ENCODE data around the gene PRKAG1.

DNA sequence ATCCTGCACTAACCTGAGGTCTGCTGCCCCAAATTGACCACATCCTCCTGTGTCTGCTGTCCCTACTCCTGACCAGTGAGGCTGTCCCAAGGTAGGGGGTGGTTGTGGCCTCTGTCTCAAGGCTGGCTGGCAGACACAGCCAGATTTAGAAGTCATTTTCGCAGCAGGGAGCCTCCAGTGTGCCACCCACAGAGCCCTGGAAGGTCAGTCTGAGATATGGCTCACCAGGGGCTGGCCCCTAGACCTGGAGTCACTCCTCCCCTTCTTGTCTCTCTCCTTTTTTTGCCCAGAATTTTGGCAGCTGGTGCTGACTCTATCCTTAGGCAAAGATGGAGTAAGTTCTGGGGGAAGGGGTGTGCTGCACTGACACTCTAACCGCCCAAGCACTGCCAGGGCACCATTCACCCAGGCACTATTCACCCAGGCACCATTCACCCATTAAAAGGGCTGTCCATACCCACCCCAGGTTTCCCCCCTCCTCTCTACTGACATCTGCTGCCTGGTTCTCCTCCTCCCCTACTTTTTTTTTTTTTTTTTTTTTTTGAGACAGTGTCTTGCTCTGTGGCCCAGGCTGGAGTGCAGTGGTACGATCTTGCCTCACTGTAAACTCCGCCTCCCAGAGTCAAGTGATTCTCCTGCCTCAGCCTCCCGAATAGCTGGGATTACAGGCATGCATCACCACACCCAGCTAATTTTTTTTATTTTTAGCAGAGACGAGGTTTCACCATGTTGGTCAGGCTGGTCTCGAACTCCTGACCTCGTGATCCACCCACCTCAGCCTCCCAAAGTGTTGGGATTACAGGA, 27.1 kb downstream of the PRKAG1 start:
- TF ChIP-seq, protein P1, sequence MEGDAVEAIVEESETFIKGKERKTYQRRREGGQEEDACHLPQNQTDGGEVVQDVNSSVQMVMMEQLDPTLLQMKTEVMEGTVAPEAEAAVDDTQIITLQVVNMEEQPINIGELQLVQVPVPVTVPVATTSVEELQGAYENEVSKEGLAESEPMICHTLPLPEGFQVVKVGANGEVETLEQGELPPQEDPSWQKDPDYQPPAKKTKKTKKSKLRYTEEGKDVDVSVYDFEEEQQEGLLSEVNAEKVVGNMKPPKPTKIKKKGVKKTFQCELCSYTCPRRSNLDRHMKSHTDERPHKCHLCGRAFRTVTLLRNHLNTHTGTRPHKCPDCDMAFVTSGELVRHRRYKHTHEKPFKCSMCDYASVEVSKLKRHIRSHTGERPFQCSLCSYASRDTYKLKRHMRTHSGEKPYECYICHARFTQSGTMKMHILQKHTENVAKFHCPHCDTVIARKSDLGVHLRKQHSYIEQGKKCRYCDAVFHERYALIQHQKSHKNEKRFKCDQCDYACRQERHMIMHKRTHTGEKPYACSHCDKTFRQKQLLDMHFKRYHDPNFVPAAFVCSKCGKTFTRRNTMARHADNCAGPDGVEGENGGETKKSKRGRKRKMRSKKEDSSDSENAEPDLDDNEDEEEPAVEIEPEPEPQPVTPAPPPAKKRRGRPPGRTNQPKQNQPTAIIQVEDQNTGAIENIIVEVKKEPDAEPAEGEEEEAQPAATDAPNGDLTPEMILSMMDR (conservative IDR thresholded peaks at IDR 0.05; ENCODE audit: low read depth, low read length): no peak
- no peak for TF ChIP-seq EZH2 (IDR thresholded peaks at IDR 0.05; ENCODE audit: borderline replicate concordance, low read depth, low read length, poor library complexity, severe bottlenecking)

Data from A673 (cell line).